IPS DF 6.9 (cell line): ENCODE results near the gene MBP.

ENCODE experiments used
- DNase-seq: peaks from one replicate; pipeline ENCODE4 v3.0.0-alpha.2; 2013; ENCODE audit warnings: low read depth, low spot score
- H3K27ac ChIP-seq: one replicate; pipeline ENCODE4 v1.5.1; 2013; ENCODE audit warnings: low read length, control low read depth
- H3K27me3 ChIP-seq: 2 replicates; pipeline ENCODE4 v1.6.1; 2013; ENCODE audit warnings: mild to moderate bottlenecking, low read length; ENCODE audit not compliant: control insufficient read depth, insufficient read depth
- H3K36me3 ChIP-seq: 2 replicates; pipeline ENCODE4 v1.6.1; 2013; ENCODE audit warnings: low read length; ENCODE audit not compliant: control insufficient read depth, insufficient read depth
- H3K4me1 ChIP-seq: 2 replicates; pipeline ENCODE4 v1.6.1; 2013; ENCODE audit warnings: low read length; ENCODE audit not compliant: control insufficient read depth, insufficient read depth
- H3K4me3 ChIP-seq: 2 replicates; pipeline ENCODE4 v1.5.1; 2013; ENCODE audit warnings: mild to moderate bottlenecking, low read length
- H3K9me3 ChIP-seq: 2 replicates; pipeline ENCODE4 v1.6.1; 2013; ENCODE audit warnings: low read length, inconsistent platforms; ENCODE audit not compliant: control insufficient read depth, insufficient read depth
- WGBS: extraction: QIAGEN DNeasy Blood & Tissue Kit; methylation state at CpG from one replicate; pipeline ENCODE4 v1.1.7; 2013; ENCODE audit warnings: mixed read lengths, missing lambda C conversion rate; ENCODE audit not compliant: insufficient read length, insufficient coverage; 5-methylcytosine and 5-hydroxymethylcytosine counted together

The MBP gene

GRCh38 chr18:77132369-77133050, at the start of gene MBP:
TSS of gene MBP (minus strand) at chr18:77132783. CDS start at chr18:77105261, 27,522 bp downstream.
- no peaks in the 10 kb centered on the region for H3K4me1 ChIP-seq
- no peak for DNase-seq
- H3K36me3 ChIP-seq = no peaks in the 10 kb centered on the region
- H3K4me3 ChIP-seq = peak within 1 kb of the TSS; percentile 94
- no CpG with 5 or more reads among the region's 88 CpGs for WGBS
- no peaks in the 10 kb centered on the region for H3K9me3 ChIP-seq
- H3K27me3 ChIP-seq = peaks cover 3% of the 10 kb centered on the region; the same call in 1 of the 2 replicates
- no peak within 1 kb of the TSS for H3K27ac ChIP-seq

DNA sequence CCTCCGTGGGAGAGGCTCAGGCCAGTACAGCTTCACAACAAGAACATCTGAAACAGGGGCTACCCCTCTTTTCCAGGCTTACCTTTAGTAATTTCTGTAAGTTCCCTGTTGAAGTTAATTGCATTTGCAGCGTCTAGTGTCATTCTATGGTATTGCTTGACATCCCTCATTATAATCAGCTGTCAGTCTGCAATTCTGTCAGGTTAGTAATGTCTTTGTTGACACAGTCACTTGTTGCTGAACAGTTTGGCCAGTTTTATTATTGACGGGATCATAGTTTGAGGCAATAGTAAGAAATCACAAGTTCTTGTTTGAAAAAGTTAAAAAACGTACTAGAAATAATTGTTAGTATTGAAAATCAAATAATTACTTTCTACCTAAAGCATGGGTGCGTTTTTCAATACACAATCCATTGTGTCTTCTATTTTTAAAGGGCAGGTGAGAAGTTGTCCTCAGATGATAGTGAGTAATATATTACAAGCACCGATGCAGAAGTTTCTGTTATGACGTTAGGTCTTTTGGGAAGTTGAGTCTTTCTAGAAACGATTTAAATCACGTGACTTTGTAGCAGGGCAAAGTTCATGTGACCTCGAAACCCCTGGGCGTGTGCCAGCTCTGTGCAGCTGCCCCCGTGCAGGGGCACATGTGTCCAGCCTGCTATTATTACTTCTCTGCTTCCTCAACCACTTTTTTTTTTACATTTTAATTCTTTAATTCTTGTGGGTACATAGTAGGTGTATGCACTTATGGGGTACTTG, 49.5 kb upstream of the MBP start:
- no CpG with 5 or more reads among the region's 12 CpGs for WGBS
- Histone ChIP-seq H3K36me3 (no peaks in the 10 kb centered on the region), H3K9me3 (no peaks in the 10 kb centered on the region), H3K27ac (no peak overlapping the region), H3K4me1 (no peaks in the 10 kb centered on the region), H3K27me3 (no peaks in the 10 kb centered on the region), H3K4me3 (no peak overlapping the region)
- DNase-seq = no peak

DNA sequence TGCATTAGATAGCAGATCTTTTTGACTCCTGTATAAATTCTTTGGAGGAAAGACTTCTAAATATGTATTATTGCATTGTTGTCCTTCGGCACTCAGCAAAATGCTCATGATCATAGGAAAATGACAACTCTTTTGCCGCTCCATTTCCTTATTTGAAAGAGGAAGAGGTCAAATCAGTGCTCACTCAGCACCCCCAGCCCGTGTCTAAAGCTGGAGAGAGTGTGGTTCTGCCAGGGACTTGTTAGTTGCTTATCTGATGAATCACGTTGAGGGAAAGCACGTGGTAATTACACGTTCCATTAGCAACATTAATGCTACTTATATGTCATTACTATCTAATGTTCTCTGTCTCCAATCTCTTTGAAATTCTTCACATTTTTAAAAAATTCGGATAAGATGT, 46.0 kb upstream of the MBP start:
- no peaks in the 10 kb centered on the region for H3K9me3 ChIP-seq
- no peak for DNase-seq
- no peaks in the 10 kb centered on the region for H3K4me1 ChIP-seq
- H3K4me3 ChIP-seq = no peak overlapping the region
- no peak overlapping the region for H3K27ac ChIP-seq
- H3K36me3 ChIP-seq = no peaks in the 10 kb centered on the region
- no peaks in the 10 kb centered on the region for H3K27me3 ChIP-seq
- WGBS = no CpG with 5 or more reads among the region's 7 CpGs

GRCh38 chr18:77177009-77177408, 44.4 kb upstream of the MBP start:
- H3K4me1 ChIP-seq = no peaks in the 10 kb centered on the region
- H3K27ac ChIP-seq = no peak overlapping the region
- no peak for DNase-seq
- H3K27me3 ChIP-seq = no peaks in the 10 kb centered on the region
- no CpG with 5 or more reads among the region's 1 CpG for WGBS
- H3K9me3 ChIP-seq = no peaks in the 10 kb centered on the region
- no peak overlapping the region for H3K4me3 ChIP-seq
- H3K36me3 ChIP-seq = no peaks in the 10 kb centered on the region

DNA sequence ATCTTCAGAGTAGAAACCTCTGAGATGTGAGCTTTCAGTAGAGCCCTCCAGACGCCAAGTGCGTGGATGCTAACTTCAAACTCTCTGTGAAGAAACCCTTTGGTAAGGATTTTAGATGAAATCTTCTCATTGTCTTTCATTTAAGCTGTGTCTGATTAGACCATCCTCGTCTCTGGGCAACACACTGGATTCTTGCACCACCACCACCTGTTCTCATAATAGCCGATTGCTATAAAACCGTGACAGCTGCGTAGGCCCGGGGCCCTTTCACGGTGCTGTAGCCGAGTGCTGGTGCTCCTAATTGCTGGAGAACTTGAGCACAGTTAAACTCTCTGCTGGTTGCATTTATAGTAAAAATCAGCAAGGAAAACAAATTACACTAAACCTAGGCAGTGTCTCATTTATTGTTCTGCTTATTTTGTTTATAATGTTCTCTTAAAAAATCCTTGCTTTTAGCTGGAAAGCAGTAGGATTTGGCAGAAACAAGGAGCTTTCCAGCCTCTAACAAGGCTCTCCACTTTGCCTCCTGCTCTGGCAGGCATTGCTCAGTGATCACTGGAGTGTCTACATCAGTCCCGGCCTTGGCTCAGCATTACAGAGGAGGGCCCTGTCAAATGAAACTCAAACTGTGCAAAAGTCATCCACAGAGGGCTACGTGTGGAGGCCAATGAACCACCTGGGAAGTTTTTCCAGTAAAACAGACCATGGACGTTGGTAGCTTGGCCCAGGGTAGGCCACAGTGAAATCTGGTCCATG, 40.9 kb upstream of the MBP start:
- H3K27ac ChIP-seq = no peak overlapping the region
- no peaks in the 10 kb centered on the region for H3K36me3 ChIP-seq
- no peak overlapping the region for H3K4me3 ChIP-seq
- H3K4me1 ChIP-seq = no peaks in the 10 kb centered on the region
- DNase-seq = no peak
- H3K27me3 ChIP-seq = no peaks in the 10 kb centered on the region
- no CpG with 5 or more reads among the region's 12 CpGs for WGBS
- no peaks in the 10 kb centered on the region for H3K9me3 ChIP-seq

- Histone ChIP-seq H3K9me3 (no peaks in the 10 kb centered on the region), H3K4me3 (no peak overlapping the region), H3K36me3 (no peaks in the 10 kb centered on the region), H3K27me3 (no peaks in the 10 kb centered on the region), H3K4me1 (peaks cover 6% of the 10 kb centered on the region), H3K27ac (no peak overlapping the region)
- DNase-seq = no peak
- no CpG with 5 or more reads among the region's 8 CpGs for WGBS
Observed at GRCh38 chr18:77170890-77171410, 38.4 kb upstream of the MBP start.

- H3K9me3 ChIP-seq = no peaks in the 10 kb centered on the region
- H3K4me1 ChIP-seq = peaks cover 6% of the 10 kb centered on the region
- H3K36me3 ChIP-seq = no peaks in the 10 kb centered on the region
- H3K4me3 ChIP-seq = no peak overlapping the region
- no CpG with 5 or more reads among the region's 15 CpGs for WGBS
- H3K27ac ChIP-seq = no peak overlapping the region
- no peak for DNase-seq
- H3K27me3 ChIP-seq = no peaks in the 10 kb centered on the region
Observed at GRCh38 chr18:77168811-77169311, 36.3 kb upstream of the MBP start.

DNA sequence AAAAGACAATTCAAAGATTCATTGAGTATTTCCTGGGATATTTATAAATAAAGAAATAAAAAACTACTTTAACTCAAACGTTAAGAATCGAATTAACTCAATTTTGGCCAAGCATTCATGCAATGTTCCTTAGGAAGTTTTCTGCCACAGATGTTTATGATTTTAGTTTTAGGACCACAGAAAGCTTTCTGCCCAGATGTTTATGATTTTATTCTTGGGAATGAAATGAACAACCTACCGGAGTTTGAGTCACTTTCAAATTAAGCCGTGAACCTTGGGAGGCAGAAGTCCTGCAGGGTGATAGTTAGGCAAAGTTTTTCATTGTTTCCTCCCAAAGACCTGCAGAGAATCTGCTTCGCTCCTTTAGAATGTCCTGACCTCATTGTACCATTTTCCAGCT, 34.7 kb upstream of the MBP start:
- Histone ChIP-seq H3K9me3 (no peaks in the 10 kb centered on the region), H3K36me3 (no peaks in the 10 kb centered on the region), H3K4me3 (no peak overlapping the region), H3K27me3 (no peaks in the 10 kb centered on the region), H3K27ac (no peak overlapping the region), H3K4me1 (peaks cover 7% of the 10 kb centered on the region)
- no CpG with 5 or more reads among the region's 5 CpGs for WGBS
- DNase-seq = no peak

- no peak overlapping the region for H3K27ac ChIP-seq
- no peak for DNase-seq
Observed at GRCh38 chr18:77166523-77166922, 33.9 kb upstream of the MBP start.

DNA sequence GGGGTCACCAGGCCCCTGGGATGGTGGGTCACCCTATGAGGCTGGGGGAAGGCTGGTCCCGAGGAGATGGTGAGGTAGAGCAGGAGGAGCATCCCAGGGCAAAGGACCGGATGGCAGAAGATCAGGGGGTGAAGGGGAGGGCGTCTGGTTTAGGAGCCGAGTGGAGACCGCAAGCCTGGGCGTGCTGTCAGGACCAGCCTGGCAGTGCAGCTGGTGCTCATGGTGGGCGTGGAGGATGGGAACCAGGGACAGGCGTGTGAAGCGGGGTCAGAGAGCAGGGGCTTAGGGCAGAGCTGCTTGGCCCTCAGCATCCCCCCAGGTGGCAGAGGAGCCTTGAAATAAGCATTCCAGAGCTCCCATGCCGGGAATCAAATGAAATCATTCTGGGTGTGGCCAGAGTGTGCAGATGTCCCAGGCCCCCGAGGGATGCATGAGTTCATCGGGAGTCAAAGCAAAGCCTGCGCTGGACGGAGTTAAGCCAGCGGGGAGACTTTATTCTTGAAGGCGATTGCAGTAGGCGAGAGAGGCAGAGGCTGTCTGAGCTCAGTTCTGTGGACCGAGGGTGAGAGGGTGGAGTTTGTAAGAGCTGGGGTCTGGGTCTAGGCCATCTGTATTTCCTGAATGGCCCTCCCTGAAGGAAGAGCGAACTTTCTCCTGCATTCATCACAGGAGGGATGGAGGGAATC, 33.1 kb upstream of the MBP start:
- Histone ChIP-seq H3K27ac (no peak overlapping the region), H3K36me3 (no peaks in the 10 kb centered on the region), H3K4me1 (peaks cover 7% of the 10 kb centered on the region), H3K9me3 (no peaks in the 10 kb centered on the region), H3K27me3 (no peaks in the 10 kb centered on the region), H3K4me3 (no peak overlapping the region)
- no peak for DNase-seq
- WGBS = no CpG with 5 or more reads among the region's 19 CpGs

More at GRCh38 chr18:77166523-77166922, 33.9 kb upstream of the MBP start:
- Histone ChIP-seq H3K9me3 (no peaks in the 10 kb centered on the region), H3K27me3 (no peaks in the 10 kb centered on the region), H3K4me3 (no peak overlapping the region), H3K36me3 (no peaks in the 10 kb centered on the region), H3K4me1 (peaks cover 7% of the 10 kb centered on the region)
- no CpG with 5 or more reads among the region's 11 CpGs for WGBS
